AG04450 (cell line): ENCODE measurements around the gene HSPBAP1. TPM values are rescaled to one million over a fixed set of nuclear protein-coding genes. Genes with fewer than 3 reads are reported as not detected.

Experiments
- CTCF ChIA-PET: fragments of 300-600, 350-600 bp; formaldehyde crosslinking; extraction: SDS; loops from one replicate; lab custom pipeline; 2022; ENCODE audit warnings: antibody characterized with exemption, inconsistent platforms; lab: Charles Lee
- POLR2A ChIA-PET: fragments of 350-600 bp; formaldehyde crosslinking; extraction: SDS; loops from one replicate; lab custom pipeline; 2021; ENCODE audit warnings: antibody characterized with exemption, inconsistent platforms; lab: Yijun Ruan, JAX
- DNase-seq: peaks from one replicate; pipeline ENCODE4 v3.0.0-alpha.2; 2011; ENCODE audit warnings: low read depth, low spot score
- H3K27ac ChIP-seq: one replicate; pipeline ENCODE4 v1.5.1; 2012; ENCODE audit warnings: low read depth, low read length, control low read depth
- H3K27me3 ChIP-seq: one replicate; pipeline ENCODE4 v1.6.0; 2012; ENCODE audit warnings: low read length; ENCODE audit not compliant: control insufficient read depth, insufficient read depth
- H3K4me3 ChIP-seq: 2 replicates; pipeline ENCODE4 v1.5.1; 2011; ENCODE audit warnings: mild to moderate bottlenecking, low read depth, low read length, control low read depth
- H3K9me3 ChIP-seq: 2 replicates; pipeline ENCODE4 v1.5.1; 2012; ENCODE audit warnings: low read length; ENCODE audit not compliant: control insufficient read depth, insufficient read depth
- polyA plus RNA-seq: library from polyadenylated mRNA; depleted of rRNA; stranded (reverse); fragments of >200 nt; gene quantifications from 2 replicates; pipeline ENCODE4 v1.2.3, GENCODE V29; 2011
- TF ChIP-seq, protein P1 (sequence below): IDR thresholded peaks from 2 replicates; pipeline ENCODE4 v1.5.1; 2011; ENCODE audit warnings: low read depth, low read length, control low read depth, inconsistent platforms

The HSPBAP1 gene
- polyA plus RNA-seq, 1 experiment = 8.3 TPM

GRCh38 chr3:122705379-122705778 is 88.3 kb downstream of the HSPBAP1 start:
- H3K27ac ChIP-seq = no peak overlapping the region
- H3K27me3 ChIP-seq = no peaks in the 10 kb centered on the region
- DNase-seq = no peak
- TF ChIP-seq, protein P1, sequence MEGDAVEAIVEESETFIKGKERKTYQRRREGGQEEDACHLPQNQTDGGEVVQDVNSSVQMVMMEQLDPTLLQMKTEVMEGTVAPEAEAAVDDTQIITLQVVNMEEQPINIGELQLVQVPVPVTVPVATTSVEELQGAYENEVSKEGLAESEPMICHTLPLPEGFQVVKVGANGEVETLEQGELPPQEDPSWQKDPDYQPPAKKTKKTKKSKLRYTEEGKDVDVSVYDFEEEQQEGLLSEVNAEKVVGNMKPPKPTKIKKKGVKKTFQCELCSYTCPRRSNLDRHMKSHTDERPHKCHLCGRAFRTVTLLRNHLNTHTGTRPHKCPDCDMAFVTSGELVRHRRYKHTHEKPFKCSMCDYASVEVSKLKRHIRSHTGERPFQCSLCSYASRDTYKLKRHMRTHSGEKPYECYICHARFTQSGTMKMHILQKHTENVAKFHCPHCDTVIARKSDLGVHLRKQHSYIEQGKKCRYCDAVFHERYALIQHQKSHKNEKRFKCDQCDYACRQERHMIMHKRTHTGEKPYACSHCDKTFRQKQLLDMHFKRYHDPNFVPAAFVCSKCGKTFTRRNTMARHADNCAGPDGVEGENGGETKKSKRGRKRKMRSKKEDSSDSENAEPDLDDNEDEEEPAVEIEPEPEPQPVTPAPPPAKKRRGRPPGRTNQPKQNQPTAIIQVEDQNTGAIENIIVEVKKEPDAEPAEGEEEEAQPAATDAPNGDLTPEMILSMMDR = no peak
- ChIA-PET POLR2A (no interaction called here), CTCF (no interaction called here)
- no peak overlapping the region for H3K4me3 ChIP-seq
- H3K9me3 ChIP-seq = no peaks in the 10 kb centered on the region

- no peaks in the 10 kb centered on the region for H3K9me3 ChIP-seq
- TF ChIP-seq, protein P1 = no peak
- no peak for DNase-seq
- ChIA-PET CTCF (no interaction called here), POLR2A (no interaction called here)
- no peaks in the 10 kb centered on the region for H3K27me3 ChIP-seq
- no peak overlapping the region for H3K27ac ChIP-seq
- H3K4me3 ChIP-seq = no peak overlapping the region
Observed at GRCh38 chr3:122700193-122700592, 93.4 kb downstream of the HSPBAP1 start.

DNA sequence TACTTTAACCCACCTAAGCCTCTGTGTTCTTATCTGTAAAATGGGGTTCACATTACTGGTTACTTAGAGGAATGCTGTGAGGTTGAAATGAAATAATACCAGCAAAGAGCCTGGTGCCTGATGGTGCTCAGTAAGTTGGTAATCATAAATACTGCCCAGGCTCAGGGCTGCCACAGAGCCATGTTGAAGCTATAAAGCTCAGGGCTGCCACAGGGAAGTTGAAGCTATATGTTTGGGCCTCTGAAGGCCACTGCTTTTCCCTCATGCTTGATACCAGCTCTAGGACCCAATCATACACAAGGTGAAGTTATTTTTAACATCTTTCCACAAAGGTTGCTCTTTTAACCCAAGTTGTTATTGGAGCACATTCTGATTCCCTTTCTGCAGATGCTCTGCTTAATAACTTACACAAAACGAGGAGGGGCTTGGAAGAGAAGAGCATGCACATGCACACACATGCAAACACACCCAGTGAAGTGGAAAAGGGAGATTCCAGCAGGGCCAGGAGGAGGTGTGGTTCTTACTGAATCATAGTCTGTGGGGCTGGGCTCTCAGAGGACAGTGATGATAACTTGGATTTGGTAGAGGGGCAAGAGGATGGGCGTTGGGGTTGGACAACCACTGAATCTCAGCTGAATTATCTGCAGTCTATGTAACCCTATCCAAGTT is 95.5 kb downstream of the HSPBAP1 start:
- TF ChIP-seq, protein P1 = no peak
- Histone ChIP-seq H3K9me3 (no peaks in the 10 kb centered on the region), H3K4me3 (no peak overlapping the region), H3K27me3 (no peaks in the 10 kb centered on the region), H3K27ac (no peak overlapping the region)
- no peak for DNase-seq
- POLR2A ChIA-PET = no interaction called here
- CTCF ChIA-PET = interaction anchor here (0.6 kb wide), 1 partner anchor 20 kb away, joined by 3 read pairs; no protein-coding TSS in a partner anchor

- Histone ChIP-seq H3K27ac (no peak overlapping the region), H3K27me3 (no peaks in the 10 kb centered on the region), H3K4me3 (no peak overlapping the region), H3K9me3 (no peaks in the 10 kb centered on the region)
- ChIA-PET POLR2A (no interaction called here), CTCF (interaction anchor here (1.5 kb wide), 1 partner anchor 16 kb away, joined by 5 read pairs; no protein-coding TSS in a partner anchor)
- TF ChIP-seq, protein P1 = no peak
- DNase-seq = no peak
Observed at GRCh38 chr3:122695927-122696561, 97.6 kb downstream of the HSPBAP1 start.

- CTCF ChIA-PET = no interaction called here
- H3K9me3 ChIP-seq = no peaks in the 10 kb centered on the region
- DNase-seq = no peak
- POLR2A ChIA-PET = no interaction called here
- TF ChIP-seq, protein P1 = no peak
- no peak overlapping the region for H3K4me3 ChIP-seq
- no peaks in the 10 kb centered on the region for H3K27me3 ChIP-seq
- no peak overlapping the region for H3K27ac ChIP-seq
Observed at GRCh38 chr3:122694966-122695365, 98.7 kb downstream of the HSPBAP1 start.
